Activated T-cell treated with anti-CD3 and anti-CD28 coated beads, Interleukin-2, amount 50 U/mL, for 4 hours (primary cell): Measurements from ENCODE around the gene BRF1. TPM values are rescaled to one million over a fixed set of nuclear protein-coding genes. Genes with fewer than 3 reads are reported as not detected.
"Not testable (repeated sequence)": the region's sequence is repeated elsewhere in the genome, so short reads cannot be mapped to it uniquely, and the experiment has no call there.

ENCODE experiments used
- ATAC-seq, 2 donors: fragments of 200-7000 bp; cut with Tn5 transposase; one replicate each; pipeline ENCODE4 v1.10.0; 2021
- DNase-seq: peaks from one replicate; pipeline ENCODE4 v3.0.0-alpha.2; 2020
- H3K27me3 Mint-ChIP-seq: one replicate; pipeline ENCODE4 v1.8.0; 2021; ENCODE audit warnings: low read depth, mixed read lengths
- H3K36me3 Mint-ChIP-seq: one replicate; pipeline ENCODE4 v1.8.0; 2022; ENCODE audit warnings: mixed read lengths; ENCODE audit not compliant: insufficient read depth
- H3K4me1 Mint-ChIP-seq: one replicate; pipeline ENCODE4 v1.8.0; 2021; ENCODE audit warnings: low read depth, mixed read lengths
- H3K4me3 Mint-ChIP-seq: one replicate; pipeline ENCODE4 v1.8.0; 2021; ENCODE audit warnings: mild to moderate bottlenecking, moderate library complexity, mixed read lengths
- H3K9me3 Mint-ChIP-seq: one replicate; pipeline ENCODE4 v1.8.0; 2021; ENCODE audit warnings: mixed read lengths
- total RNA-seq, 3 donors: library from RNA; stranded (reverse); gene quantifications; one replicate each; pipeline ENCODE4 v1.2.1, GENCODE V29; 2021

BRF1 gene
- total RNA-seq, 3 donors from 2014 or later = 33.5 to 36.4 (median 35.4) TPM

DNA sequence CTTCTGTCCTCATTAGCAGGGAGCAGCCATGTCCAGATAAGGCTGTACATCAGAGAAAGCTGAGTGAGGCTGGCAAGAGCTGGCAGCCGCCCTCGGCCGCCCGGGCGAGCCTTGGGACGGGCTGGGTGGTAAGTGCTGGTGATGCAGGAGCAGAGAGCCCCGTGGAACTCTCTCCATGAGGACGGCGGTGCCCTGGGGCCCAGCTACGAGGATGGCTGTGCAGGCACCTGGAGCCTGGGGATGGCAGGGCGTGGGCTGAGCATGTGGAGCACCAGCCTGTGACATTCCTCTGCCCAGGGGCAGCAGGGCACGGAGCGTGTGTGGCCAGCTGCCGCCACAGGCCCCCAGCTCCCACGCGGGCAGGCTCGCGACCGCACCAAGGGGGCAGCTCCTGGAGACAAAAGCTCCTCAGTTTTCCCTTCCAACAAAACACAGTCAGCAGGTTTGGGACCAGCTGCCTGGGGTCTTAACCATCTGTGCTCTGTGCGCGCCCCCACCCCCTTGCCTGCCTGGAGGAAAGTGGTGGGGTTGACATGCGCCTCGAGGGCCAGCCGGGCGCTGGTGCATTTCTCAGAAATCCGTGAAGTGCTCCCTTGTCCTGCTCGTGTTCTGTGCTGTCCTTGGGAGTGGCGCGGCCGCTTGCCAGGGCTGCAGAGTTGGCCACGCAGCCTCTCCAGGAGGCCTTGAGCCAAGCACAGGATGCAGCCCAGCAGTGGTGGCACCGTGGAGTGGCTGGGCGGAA is 35.1 kb upstream of the BRF1 start:
- H3K4me1 Mint-ChIP-seq = peaks cover 16% of the 10 kb centered on the region
- no peaks in the 10 kb centered on the region for H3K9me3 Mint-ChIP-seq
- no peaks in the 10 kb centered on the region for H3K36me3 Mint-ChIP-seq
- no peak overlapping the region for H3K4me3 Mint-ChIP-seq
- H3K27me3 Mint-ChIP-seq = no peaks in the 10 kb centered on the region
- no peak for ATAC-seq
- DNase-seq = no peak

DNA sequence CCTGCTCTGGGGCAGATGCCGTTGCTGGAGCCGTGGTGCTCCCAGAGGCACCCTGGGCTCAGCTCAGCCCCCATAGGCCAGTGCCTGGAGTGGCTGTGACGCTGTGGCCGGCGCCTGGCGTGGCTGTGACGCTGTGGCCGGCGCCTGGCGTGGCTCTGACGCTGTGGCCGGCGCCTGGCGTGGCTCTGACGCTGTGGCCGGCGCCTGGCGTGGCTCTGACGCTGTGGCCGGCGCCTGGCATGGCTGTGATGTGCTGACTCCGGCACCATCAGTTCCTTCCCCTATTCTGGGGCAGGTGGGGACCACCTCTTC is 34.4 kb upstream of the BRF1 start:
- not testable (repeated sequence) for H3K9me3 Mint-ChIP-seq, DNase-seq, H3K36me3 Mint-ChIP-seq, H3K27me3 Mint-ChIP-seq, H3K4me3 Mint-ChIP-seq, ATAC-seq
- peaks cover 21% of the 10 kb centered on the region for H3K4me1 Mint-ChIP-seq

DNA sequence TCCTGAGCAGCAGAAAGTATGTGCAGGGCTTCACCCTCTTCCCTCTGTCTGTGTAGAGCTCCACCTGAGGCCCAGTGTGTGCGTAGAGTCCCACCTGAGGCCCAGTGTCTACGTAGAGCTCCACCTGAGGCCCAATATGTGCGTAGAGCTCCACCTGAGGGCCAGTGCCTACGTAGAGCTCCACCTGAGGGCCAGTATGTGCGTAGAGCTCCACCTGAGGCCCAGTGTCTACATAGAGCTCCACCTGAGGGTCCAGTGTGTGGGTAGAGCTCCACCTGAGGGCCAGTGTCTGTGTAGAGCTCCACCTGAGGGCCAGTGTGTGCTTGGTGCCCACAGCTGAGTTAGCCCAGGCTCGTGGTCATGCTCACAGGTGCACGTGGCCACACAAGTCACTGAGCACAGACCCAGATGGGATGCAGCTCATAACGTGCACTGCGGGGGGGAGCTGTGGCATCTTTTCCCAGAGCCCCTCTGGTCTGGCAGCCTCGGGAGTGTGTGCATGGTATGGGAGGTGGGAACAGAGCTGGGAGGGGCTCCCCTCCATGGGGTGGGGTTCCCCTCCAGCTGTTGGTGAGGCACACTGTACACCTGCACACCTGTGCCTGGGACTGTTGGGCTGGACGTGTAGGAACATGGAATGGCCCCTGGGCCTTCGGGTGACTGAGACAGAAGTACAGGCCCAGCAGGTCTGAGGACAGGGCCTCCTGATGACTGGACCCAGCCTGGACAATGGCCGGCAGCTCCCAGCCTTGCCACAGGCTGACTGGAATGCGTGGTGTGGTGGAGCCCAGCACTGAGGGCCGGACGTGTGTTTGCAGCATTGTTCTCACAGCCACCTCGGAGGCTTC is 33.8 kb upstream of the BRF1 start:
- Mint-ChIP-seq H3K9me3 (no peaks in the 10 kb centered on the region), H3K4me3 (no peak overlapping the region), H3K36me3 (no peaks in the 10 kb centered on the region), H3K27me3 (no peaks in the 10 kb centered on the region), H3K4me1 (peaks cover 20% of the 10 kb centered on the region)
- ATAC-seq = no peak
- DNase-seq = no peak

DNA sequence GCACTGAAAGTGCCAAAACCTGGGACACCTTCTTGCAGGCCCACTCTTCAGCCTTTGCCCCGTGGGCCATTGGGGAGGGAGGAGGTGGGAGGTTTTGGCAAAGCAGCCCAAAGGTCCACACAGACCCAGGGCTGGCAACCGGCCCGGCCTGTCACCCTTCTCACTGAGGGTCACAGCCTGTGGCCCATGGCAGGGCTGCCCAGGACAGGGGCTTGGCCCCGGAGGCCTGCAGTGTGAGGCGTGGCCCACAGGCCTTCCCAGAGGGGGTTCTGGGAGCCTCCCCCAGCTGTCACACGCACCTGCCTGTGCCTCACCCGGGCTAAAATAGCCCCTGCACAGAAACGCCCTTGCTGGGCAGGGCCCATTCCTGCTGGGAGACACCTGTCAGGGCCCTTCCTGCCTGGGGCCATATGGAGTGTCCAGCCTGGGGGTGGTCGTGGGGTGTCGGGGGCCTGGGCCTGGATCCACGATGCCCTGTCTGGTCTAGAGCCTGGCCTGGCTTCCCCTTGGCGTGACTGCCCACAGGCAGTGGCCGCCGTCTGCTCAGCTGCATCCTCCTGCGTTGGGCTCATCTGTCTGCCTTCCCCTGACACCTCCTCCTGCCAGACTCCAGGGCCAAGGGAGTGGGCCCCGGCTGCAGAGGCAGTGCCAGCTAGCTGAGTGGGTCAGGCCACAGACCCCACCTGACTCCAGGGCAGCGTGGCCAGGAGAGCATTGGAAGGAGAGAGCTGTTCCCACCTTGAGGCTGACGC is 33.0 kb upstream of the BRF1 start:
- no peaks in the 10 kb centered on the region for H3K27me3 Mint-ChIP-seq
- no peak for DNase-seq
- no peaks in the 10 kb centered on the region for H3K9me3 Mint-ChIP-seq
- H3K4me3 Mint-ChIP-seq = no peak overlapping the region
- peaks cover 22% of the 10 kb centered on the region for H3K4me1 Mint-ChIP-seq
- no peak for ATAC-seq
- no peaks in the 10 kb centered on the region for H3K36me3 Mint-ChIP-seq

DNA sequence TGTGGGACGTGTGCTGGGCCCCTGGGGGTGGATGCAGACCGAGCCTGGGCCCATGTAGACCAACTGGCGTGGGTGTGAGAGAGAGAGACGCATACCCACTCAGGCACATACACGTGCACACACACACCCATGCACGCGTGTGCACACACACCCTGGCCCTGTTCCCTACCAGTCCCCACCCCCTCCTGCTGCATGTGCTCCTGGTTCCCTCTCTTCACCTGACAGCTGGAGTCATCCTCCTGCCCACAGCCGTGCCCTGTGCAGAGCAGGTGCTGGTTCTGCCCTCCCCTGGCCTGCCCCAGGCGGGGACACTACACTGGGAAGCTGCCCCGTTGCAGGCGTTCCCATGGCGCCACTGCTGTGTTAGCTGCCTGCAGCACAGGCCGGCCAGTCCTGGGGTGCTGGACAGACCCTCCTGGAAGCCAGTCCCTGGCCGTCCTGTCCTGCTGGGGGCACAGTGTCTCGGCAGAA is 32.3 kb upstream of the BRF1 start:
- Mint-ChIP-seq H3K4me3 (no peak overlapping the region), H3K36me3 (no peaks in the 10 kb centered on the region), H3K27me3 (no peaks in the 10 kb centered on the region), H3K9me3 (no peaks in the 10 kb centered on the region), H3K4me1 (peaks cover 24% of the 10 kb centered on the region)
- DNase-seq (no peak), ATAC-seq (no peak)

DNA sequence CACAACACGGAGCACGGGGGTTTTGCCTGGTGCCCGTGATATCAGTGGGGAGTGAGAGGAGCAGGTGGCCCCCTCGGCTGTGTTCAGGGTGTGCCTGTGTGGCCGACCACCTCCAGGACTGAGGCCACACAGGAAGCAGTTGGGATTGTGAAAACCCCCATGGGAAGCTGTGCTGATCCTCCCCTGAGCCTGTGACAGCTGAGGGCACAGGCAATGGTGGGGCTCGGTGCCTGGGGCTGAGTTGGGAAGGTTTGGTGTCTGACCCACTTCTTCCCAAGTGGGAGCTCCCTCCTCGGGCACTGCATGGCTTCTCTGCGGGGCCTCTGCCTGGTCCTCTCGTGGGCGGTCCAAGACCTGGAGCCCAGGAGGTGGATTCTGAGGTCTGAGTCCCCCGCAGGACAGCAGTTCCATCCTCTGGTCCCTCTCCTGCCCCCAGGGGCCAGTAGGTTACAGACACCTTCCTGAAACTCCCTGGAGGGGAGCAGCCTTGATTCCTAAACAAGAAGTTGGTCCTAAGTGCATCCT is 31.6 kb upstream of the BRF1 start:
- Mint-ChIP-seq H3K9me3 (no peaks in the 10 kb centered on the region), H3K4me1 (peaks cover 24% of the 10 kb centered on the region), H3K27me3 (no peaks in the 10 kb centered on the region), H3K36me3 (no peaks in the 10 kb centered on the region), H3K4me3 (no peak overlapping the region)
- DNase-seq = no peak
- ATAC-seq = no peak

DNA sequence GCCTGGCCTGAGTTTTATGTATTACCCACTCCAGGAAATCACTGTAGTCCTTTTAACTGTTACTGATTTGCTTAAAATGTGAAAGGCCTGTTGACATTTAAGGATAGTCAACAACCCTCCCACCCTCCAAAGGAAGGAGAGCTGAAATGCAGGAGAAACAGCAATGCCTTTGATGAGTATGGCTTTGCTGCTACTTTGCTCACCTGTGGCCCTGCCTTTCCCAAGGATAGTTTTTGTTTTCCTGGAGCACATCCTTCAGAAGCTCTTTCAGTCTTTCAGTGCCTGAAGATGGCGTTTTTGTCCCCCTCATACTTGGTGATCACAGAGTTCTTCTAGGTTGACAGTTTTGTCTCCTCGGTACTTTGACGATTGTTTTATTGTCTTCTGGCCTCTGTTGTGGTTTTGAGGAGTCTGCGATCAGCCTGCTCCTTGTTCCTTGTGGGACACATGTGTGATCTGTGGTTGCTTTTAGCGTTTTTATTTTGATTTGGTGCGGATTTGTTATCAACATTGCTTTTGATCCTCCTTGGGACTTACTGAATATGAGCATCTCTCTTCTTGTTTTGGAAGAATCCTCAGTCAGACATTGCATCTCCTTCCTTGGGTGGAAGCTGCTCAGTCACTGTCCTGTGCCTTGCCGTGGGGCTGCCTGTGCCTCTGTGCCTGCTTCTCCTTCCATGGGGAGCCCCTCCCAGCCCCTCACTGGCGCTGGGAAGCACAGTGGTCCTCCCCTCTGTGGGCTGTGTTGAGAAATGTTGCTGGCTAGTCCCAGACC is 31.0 kb upstream of the BRF1 start:
- Mint-ChIP-seq H3K4me3 (no peak overlapping the region), H3K4me1 (peaks cover 24% of the 10 kb centered on the region), H3K36me3 (no peaks in the 10 kb centered on the region), H3K27me3 (no peaks in the 10 kb centered on the region), H3K9me3 (no peaks in the 10 kb centered on the region)
- DNase-seq (no peak), ATAC-seq (no peak)

DNA sequence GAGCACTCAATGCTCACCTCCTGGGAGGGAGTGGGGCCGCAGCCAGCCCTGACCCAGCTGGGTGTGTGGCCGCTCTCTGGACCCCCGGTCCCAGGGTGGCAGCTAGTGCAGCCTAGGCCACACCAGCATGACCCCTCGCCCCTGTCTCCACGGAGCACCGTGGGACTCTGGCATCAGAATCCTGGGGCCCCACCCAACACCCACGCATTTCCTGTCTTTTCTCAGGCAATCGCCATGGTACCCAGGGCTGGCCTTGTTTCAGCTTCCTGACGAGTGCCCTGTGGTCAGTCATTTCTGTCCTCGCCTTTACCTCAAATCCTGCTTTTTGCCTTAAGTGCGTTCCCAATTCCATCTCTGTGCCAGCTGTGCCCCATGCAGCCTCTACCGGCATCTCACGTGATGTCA is 29.7 kb upstream of the BRF1 start:
- H3K4me3 Mint-ChIP-seq = no peak overlapping the region
- H3K4me1 Mint-ChIP-seq = peaks cover 24% of the 10 kb centered on the region
- no peaks in the 10 kb centered on the region for H3K27me3 Mint-ChIP-seq
- no peak for ATAC-seq
- H3K9me3 Mint-ChIP-seq = no peaks in the 10 kb centered on the region
- no peaks in the 10 kb centered on the region for H3K36me3 Mint-ChIP-seq
- DNase-seq = no peak

DNA sequence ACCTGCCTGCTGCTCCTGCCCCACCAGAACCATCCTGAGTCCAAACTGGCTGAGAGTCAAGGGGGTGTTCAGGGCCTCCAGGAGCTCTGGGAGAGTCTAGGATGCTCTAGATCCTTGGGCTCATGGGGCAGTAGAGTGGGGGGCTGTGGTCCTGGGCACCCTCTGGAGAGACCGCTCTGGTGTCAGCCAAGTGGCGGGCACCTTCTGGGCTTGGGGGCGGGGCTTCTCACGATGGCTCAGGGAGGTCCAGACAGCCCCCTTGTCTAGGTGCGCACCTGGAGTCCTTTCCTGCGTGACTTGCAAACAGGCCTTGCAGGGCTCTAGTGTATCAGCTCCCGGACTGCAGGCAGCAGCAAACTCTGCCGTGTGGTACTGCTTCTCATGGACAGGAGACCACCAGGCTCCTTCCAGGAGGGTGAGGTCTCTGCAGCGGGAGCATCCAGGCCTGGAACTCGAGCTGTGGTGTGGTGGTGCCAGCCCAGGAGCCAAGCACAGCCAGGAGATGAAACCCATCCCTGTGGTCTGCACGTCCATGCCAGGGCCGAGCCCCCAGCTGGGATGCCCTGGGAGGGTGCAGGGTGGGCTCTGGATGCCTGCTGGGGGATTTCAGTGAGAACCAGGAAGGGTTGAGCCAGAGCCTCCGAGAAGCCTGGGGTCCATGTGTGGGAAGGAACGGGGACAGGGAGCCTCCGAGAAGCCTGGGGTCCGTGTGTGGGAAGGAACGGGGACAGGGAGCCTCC is 28.8 kb upstream of the BRF1 start:
- peaks cover 24% of the 10 kb centered on the region for H3K4me1 Mint-ChIP-seq
- no peak overlapping the region for H3K4me3 Mint-ChIP-seq
- H3K27me3 Mint-ChIP-seq = no peaks in the 10 kb centered on the region
- no peaks in the 10 kb centered on the region for H3K36me3 Mint-ChIP-seq
- ATAC-seq (no peak), DNase-seq (no peak)
- no peaks in the 10 kb centered on the region for H3K9me3 Mint-ChIP-seq

DNA sequence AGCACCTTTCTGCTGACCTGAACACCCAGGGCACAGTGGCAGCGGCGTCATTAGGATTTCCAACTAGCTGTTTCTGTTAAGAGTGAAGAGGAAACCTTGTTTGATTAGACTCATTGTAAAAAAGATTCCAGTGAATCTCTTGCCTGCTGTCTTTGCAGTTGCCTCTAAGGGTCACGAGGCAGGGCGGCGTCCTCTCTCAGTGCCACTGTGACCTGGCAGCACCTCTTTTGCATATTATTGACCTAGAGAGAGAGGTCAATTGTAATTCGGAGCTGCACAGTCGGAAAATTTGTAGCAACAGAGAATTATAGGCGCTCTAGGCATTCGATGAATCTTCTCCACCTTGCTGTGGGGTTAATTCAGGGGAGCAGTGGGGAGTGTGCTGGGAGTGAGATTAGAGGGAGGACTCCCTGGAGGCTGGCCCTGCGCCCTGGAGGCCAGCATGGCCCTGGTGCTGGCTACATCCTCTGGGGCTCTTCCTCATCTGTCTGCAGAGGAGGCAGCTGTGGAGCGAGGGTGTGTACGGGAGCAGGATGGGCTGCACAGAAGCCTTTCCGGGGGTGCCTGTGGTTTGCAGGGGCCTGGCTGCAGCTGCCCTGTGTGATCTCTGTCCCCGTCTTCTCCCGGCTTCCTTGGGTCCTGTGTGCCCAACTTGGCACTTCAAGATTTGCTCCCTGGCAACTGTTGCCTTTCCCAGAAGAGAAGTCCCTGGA is 28.0 kb upstream of the BRF1 start:
- Mint-ChIP-seq H3K9me3 (no peaks in the 10 kb centered on the region), H3K4me3 (no peak overlapping the region), H3K36me3 (no peaks in the 10 kb centered on the region), H3K27me3 (no peaks in the 10 kb centered on the region), H3K4me1 (peaks cover 24% of the 10 kb centered on the region)
- DNase-seq (no peak), ATAC-seq (no peak)

DNA sequence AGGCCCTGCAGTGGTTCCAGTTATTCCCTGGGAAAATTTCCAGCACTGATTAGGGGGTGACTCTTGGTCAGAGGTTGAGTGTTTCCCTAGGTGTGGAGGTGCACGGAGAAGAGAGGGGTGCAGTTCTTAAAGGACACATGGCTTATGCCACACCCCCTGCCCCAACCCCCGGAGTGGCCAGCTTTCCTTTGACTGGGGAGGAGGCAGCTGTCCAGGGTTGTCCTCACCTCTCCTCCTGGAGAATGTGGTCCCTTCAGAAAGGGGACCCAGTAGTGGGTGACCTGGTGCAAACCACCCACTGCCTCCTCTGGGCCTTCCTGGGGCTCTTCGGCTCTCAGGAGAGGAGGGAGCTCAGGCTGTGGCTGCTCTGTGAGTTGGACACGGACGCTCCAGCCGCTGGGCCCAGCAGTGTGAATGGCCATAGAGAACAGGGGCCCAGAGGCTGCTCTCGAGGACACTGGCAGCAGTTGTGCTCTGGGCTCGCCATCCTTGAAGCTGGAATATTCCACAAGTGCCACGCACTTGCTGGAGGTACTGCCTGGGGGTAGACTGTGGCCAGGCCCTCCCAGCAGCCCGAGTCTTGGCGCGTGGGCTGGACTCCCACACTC is 27.4 kb upstream of the BRF1 start:
- ATAC-seq (no peak), DNase-seq (no peak)
- peaks cover 4% of the 10 kb centered on the region for H3K36me3 Mint-ChIP-seq
- peaks cover 28% of the 10 kb centered on the region for H3K4me1 Mint-ChIP-seq
- no peaks in the 10 kb centered on the region for H3K9me3 Mint-ChIP-seq
- H3K27me3 Mint-ChIP-seq = no peaks in the 10 kb centered on the region
- H3K4me3 Mint-ChIP-seq = no peak overlapping the region

DNA sequence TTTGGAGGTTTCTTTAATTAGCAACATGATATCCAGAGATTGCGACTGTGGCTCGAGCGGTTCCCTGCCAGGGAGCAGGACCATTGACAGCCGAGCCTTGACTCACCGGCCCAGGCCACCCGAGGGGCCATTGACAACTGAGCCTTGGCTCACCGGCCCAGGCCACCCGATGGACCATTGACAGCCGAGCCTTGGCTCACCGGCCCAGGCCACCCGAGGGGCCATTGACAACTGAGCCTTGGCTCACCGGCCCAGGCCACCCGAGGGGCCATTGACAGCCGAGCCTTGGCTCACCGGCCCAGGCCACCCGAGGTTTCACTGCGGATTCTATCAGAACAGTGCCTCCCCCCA is 26.9 kb upstream of the BRF1 start:
- ATAC-seq, H3K27me3 Mint-ChIP-seq, H3K36me3 Mint-ChIP-seq, H3K4me3 Mint-ChIP-seq, DNase-seq, H3K9me3 Mint-ChIP-seq: not testable (repeated sequence)
- H3K4me1 Mint-ChIP-seq = peaks cover 30% of the 10 kb centered on the region
